Endothelial cell of umbilical vein (primary cell): ENCODE results near the gene GLI3. TPM values are rescaled to one million over a fixed set of nuclear protein-coding genes. Genes with fewer than 3 reads are reported as not detected.

ENCODE experiments used
- BruUV-seq: library from RNA; stranded (reverse); fragments of 400-500 nt; replicated peaks from 2 replicates; lab custom pipeline; 2021; lab: Mats Ljungman, UMichigan
- CTCF ChIA-PET: fragments of 300-600, 350-600 bp; sonication (Branson Sonifier 250); formaldehyde crosslinking; loops from one replicate; lab custom pipeline; 2021; ENCODE audit warnings: antibody characterized with exemption, inconsistent platforms; lab: Charles Lee
- POLR2A ChIA-PET: fragments of 300-600, 350-600 bp; sonication (Branson Sonifier 250); formaldehyde crosslinking; loops from one replicate; lab custom pipeline; 2021; ENCODE audit warnings: antibody characterized with exemption, inconsistent platforms; lab: Charles Lee
- DNase-seq: peaks from one replicate; pipeline ENCODE4 v3.0.0-alpha.2; 2011; ENCODE audit warnings: low read depth, low spot score
- FAIRE-seq: peaks from 2 replicates; lab custom pipeline; 2011; peaks lifted over from hg19 to GRCh38; lab: Jason Lieb, UNC
- H2AFZ ChIP-seq: 2 replicates; pipeline ENCODE4 v1.6.0; 2012; ENCODE audit warnings: low read depth, low read length, control low read depth, inconsistent platforms
- H3K27ac ChIP-seq: 2 replicates; pipeline ENCODE4 v1.5.1; 2011; ENCODE audit warnings: low read depth, mild to moderate bottlenecking, control low read depth, low read length, moderate library complexity; ENCODE audit not compliant: insufficient read depth
- H3K27me3 ChIP-seq, 2 experiments: 2 replicates each; pipeline versions ENCODE4 v1.6.0 to v1.6.1; 2011; ENCODE audit warnings: low read length in 2 of 2, mixed read lengths in 1 of 2; ENCODE audit not compliant: control insufficient read depth in 2 of 2, insufficient read depth in 2 of 2
- H3K36me3 ChIP-seq, 2 experiments: 2 replicates in 1 of 2; 3 replicates in 1 of 2; pipeline ENCODE4 v1.5.1; 2011; ENCODE audit warnings: low read length in 2 of 2, mild to moderate bottlenecking in 1 of 2, moderate library complexity in 1 of 2; ENCODE audit not compliant: control insufficient read depth in 2 of 2, insufficient read depth in 2 of 2; ENCODE audit errors: extremely low read depth in 1 of 2
- H3K4me1 ChIP-seq: 3 replicates; pipeline ENCODE4 v1.5.1; 2011; ENCODE audit warnings: mild to moderate bottlenecking, low read length; ENCODE audit not compliant: control insufficient read depth, insufficient read depth; ENCODE audit errors: extremely low read depth
- H3K4me2 ChIP-seq: 2 replicates; pipeline ENCODE4 v1.6.1; 2011; ENCODE audit warnings: low read length, control low read depth, mixed read lengths; ENCODE audit not compliant: insufficient read depth
- H3K4me3 ChIP-seq, 3 experiments: fragments of 200-600 bp in 1 of 3; sonication (generic), shearing (Covaris generic) in 1 of 3; replicated peaks in 1 of 3; 2 replicates each; pipeline ENCODE4 v1.5.1; 2011 to 2016; ENCODE audit warnings: control low read depth in 3 of 3, low read length in 3 of 3, mild to moderate bottlenecking in 2 of 3, inconsistent platforms in 1 of 3, low read depth in 1 of 3, moderate library complexity in 1 of 3; ENCODE audit not compliant: insufficient read depth in 1 of 3
- H3K79me2 ChIP-seq: 2 replicates; pipeline ENCODE4 v1.6.0; 2012; ENCODE audit warnings: low read length, inconsistent platforms; ENCODE audit not compliant: control insufficient read depth, insufficient read depth
- H3K9ac ChIP-seq: replicated peaks from 2 replicates; pipeline ENCODE3; 2011; ENCODE audit warnings: low read length, control low read depth; ENCODE audit not compliant: insufficient read depth; ENCODE audit errors: extremely low read depth
- H3K9me1 ChIP-seq: replicated peaks from 3 replicates; pipeline ENCODE4 v1.6.0; 2011; ENCODE audit warnings: mild to moderate bottlenecking, low read length; ENCODE audit not compliant: control insufficient read depth, insufficient read depth; ENCODE audit errors: extremely low read depth
- H3K9me3 ChIP-seq: replicated peaks from 2 replicates; pipeline ENCODE4 v1.5.1; 2012; ENCODE audit warnings: low read length, inconsistent platforms; ENCODE audit not compliant: control insufficient read depth, insufficient read depth
- H4K20me1 ChIP-seq: replicated peaks from 2 replicates; pipeline ENCODE3; 2011; ENCODE audit warnings: mild to moderate bottlenecking, low read length; ENCODE audit not compliant: control insufficient read depth, insufficient read depth; ENCODE audit errors: extremely low read depth
- EZH2 ChIP-seq: IDR thresholded peaks from 2 replicates; pipeline ENCODE4 v1.6.1; 2012; ENCODE audit warnings: borderline replicate concordance, low read depth, mild to moderate bottlenecking, moderate library complexity, low read length, inconsistent platforms; ENCODE audit not compliant: severe bottlenecking
- FOS ChIP-seq: IDR thresholded peaks from 2 replicates; pipeline ENCODE4 v1.6.1; 2011; ENCODE audit warnings: mild to moderate bottlenecking, low read length, moderate library complexity, borderline replicate concordance; ENCODE audit not compliant: insufficient read depth
- GATA2 ChIP-seq: IDR thresholded peaks from 2 replicates; pipeline ENCODE4 v1.7.0; 2011; ENCODE audit warnings: low read depth, mild to moderate bottlenecking, moderate library complexity, mixed read lengths, low read length; ENCODE audit not compliant: insufficient read length, insufficient read depth
- JUN ChIP-seq: IDR thresholded peaks from 2 replicates; pipeline ENCODE4 v1.6.1; 2011; ENCODE audit warnings: borderline replicate concordance, low read depth; ENCODE audit not compliant: insufficient read length, insufficient read depth
- MYC ChIP-seq: IDR thresholded peaks from one replicate; pipeline ENCODE4 v1.6.1; 2011; ENCODE audit warnings: mild to moderate bottlenecking, low read depth, low read length
- POLR2A ChIP-seq: IDR thresholded peaks from 2 replicates; pipeline ENCODE4 v1.6.1; 2012; ENCODE audit warnings: low read depth, mild to moderate bottlenecking, control low read depth, low read length
- POLR2AphosphoS5 ChIP-seq: IDR thresholded peaks from 2 replicates; pipeline ENCODE4 v1.6.1; 2012; ENCODE audit warnings: low read depth, mild to moderate bottlenecking, control low read depth, low read length, moderate library complexity; ENCODE audit not compliant: insufficient read depth
- dilution Hi-C: fragments of 300-500 bp; cut with MboI; formaldehyde crosslinking; loops from one replicate; pipeline ENCODE4 v1.15.0; 2019; ENCODE audit warnings: low sequenced_read_pairs; ENCODE audit not compliant: extremely low pct_ligation_motif_present
- intact Hi-C: fragments of 100-400 bp; cut with micrococcal nuclease; formaldehyde crosslinking; loops from one replicate; pipeline ENCODE4 v1.10.0; 2022
- polyA plus RNA-seq, 4 experiments: library from polyadenylated mRNA; depleted of rRNA in 3 of 4; stranded (reverse) in 3 of 4; unstranded in 1 of 4; fragments of >200 nt; gene quantifications; 2 replicates each; pipeline versions ENCODE4 v1.2.1 to v1.2.3, GENCODE V29; 2011 to 2012; ENCODE audit warnings: missing spikeins in 1 of 4
- total RNA-seq: library from RNA; stranded (reverse); gene quantifications from 2 replicates; pipeline ENCODE4 v1.2.3, GENCODE V29; 2021
- TF ChIP-seq, protein P1 (sequence below): IDR thresholded peaks from 2 replicates; pipeline ENCODE4 v1.6.1; 2011; ENCODE audit not compliant: insufficient read depth, insufficient read length
- TF ChIP-seq, protein P2 (sequence below), 2 donors: IDR thresholded peaks; 1 replicate in 1 of 2; 2 replicates in 1 of 2; pipeline ENCODE4 v1.5.1; 2011; ENCODE audit warnings: low read length in 2 of 2, mild to moderate bottlenecking in 2 of 2, moderate library complexity in 2 of 2, control low read depth in 1 of 2, inconsistent platforms in 1 of 2, low read depth in 1 of 2; ENCODE audit not compliant: insufficient read depth in 1 of 2; ENCODE audit errors: extremely low read depth in 1 of 2

Gene GLI3
- total and polyA plus RNA-seq, 2 donors (not counting 3 experiments of a cell fraction or from before 2014, with no cell fraction given), result 6.0 to 24.9 TPM

DNA sequence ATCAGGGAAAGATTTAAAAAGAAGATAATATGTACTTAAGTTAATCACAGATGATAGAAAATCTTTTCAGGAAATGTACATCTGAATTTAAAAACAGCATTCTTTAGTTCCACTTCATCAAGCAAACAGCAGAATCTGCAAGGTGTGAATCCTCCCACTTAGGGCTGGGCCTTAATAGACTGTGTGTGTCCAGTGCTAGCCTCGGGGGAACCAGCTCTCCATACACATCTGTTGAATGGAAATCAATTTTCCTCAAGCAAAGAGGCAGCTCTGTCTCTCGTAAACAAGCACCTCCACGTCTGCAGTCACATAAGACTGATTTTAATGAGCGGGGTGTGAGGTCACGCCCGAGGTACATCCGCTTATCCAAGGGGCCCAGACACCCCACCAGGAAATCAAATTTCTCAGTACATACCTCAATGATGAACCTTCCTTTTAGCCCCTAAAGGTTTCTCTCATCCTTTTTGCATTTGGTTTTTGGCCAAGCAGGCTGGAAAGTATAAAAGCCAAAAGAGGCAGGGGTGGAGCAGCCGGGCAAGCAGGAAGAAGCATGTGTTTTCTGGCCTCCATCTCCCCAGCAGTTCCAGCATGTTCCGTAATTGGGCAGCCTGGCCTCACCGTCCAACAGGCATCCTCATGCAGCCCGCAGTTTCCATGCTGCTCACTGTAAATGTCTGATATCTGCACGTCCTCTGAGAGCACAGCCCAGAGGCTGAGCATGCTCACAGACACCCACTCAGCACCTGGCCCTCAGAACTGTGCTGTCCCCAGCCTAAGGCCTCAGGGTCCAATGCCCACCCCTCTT is 131.3 kb downstream of the GLI3 start:
- peaks cover 8% of the 10 kb centered on the region for H3K4me1 ChIP-seq

More for the DNA sequence above, 131.3 kb downstream of the GLI3 start:
- dilution Hi-C loops, result no loop called here
- CTCF ChIA-PET, result no interaction called here
- Histone ChIP-seq H3K4me3 (no peak overlapping the region), H2AFZ (no peak overlapping the region), H3K27ac (no peak overlapping the region), H4K20me1 (no peaks in the 10 kb centered on the region), H3K27me3 (no peaks in the 10 kb centered on the region), H3K36me3 (no peaks in the 10 kb centered on the region), H3K9me1 (no peaks in the 10 kb centered on the region), H3K9ac (no peak overlapping the region), H3K79me2 (no peaks in the 10 kb centered on the region), H3K9me3 (no peaks in the 10 kb centered on the region), H3K4me2 (no peak overlapping the region)
- POLR2A ChIA-PET, result no interaction called here
- intact Hi-C loops, result loop anchor here (5.0 kb wide), 1 partner anchor 132 kb away; the partner anchor contains the start of gene GLI3
- DNase-seq (no peak), FAIRE-seq (no peak)
- TF ChIP-seq POLR2A (no peak), POLR2AphosphoS5 (no peak), MYC (no peak), FOS (no peak), EZH2 (no peak), GATA2 (no peak), JUN (no peak)
- TF ChIP-seq, protein P1, sequence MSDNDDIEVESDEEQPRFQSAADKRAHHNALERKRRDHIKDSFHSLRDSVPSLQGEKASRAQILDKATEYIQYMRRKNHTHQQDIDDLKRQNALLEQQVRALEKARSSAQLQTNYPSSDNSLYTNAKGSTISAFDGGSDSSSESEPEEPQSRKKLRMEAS, result no peak
- TF ChIP-seq, protein P2, sequence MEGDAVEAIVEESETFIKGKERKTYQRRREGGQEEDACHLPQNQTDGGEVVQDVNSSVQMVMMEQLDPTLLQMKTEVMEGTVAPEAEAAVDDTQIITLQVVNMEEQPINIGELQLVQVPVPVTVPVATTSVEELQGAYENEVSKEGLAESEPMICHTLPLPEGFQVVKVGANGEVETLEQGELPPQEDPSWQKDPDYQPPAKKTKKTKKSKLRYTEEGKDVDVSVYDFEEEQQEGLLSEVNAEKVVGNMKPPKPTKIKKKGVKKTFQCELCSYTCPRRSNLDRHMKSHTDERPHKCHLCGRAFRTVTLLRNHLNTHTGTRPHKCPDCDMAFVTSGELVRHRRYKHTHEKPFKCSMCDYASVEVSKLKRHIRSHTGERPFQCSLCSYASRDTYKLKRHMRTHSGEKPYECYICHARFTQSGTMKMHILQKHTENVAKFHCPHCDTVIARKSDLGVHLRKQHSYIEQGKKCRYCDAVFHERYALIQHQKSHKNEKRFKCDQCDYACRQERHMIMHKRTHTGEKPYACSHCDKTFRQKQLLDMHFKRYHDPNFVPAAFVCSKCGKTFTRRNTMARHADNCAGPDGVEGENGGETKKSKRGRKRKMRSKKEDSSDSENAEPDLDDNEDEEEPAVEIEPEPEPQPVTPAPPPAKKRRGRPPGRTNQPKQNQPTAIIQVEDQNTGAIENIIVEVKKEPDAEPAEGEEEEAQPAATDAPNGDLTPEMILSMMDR (IDR thresholded peaks at IDR 0.05; ENCODE audit: extremely low read depth in 1 of 2, insufficient read depth in 1 of 2, low read depth in 1 of 2, low read length in 2 of 2), result no peak
- no TSS peak for BruUV-seq
